ENCODE results near the gene LSM10. TPM values are rescaled to one million over a fixed set of nuclear protein-coding genes. Genes with fewer than 3 reads are reported as not detected.

Gene LSM10
- total and polyA plus RNA-seq, 2 experiments from 2014 or later, result 27.5 to 98.9 TPM

- TF ChIP-seq POLR2AphosphoS5 (IDR thresholded peaks at IDR 0.05; ENCODE audit: low read depth) (no peak), CTCF (conservative IDR thresholded peaks at IDR 0.05; ENCODE audit: low read depth in 2 of 2) (no peak)
These were observed 47.9 kb downstream of the LSM10 start (continued) for GRCh38 chr1:36349839-36350238.

- H3K9me3 Mint-ChIP-seq, result no peaks in the 10 kb centered on the region
- peaks cover 48% of the 10 kb centered on the region for H3K36me3 Mint-ChIP-seq (ENCODE audit: low read depth)
- H2AFZ ChIP-seq, result no peak overlapping the region
- ATAC-seq (no peak), DNase-seq (ENCODE audit: low spot score) (no peak)
- no peaks in the 10 kb centered on the region for H4K20me1 ChIP-seq (replicated peaks; ENCODE audit: insufficient read depth)
- no peak overlapping the region for H3K27ac Mint-ChIP-seq
- no peaks in the 10 kb centered on the region for H3K27me3 ChIP-seq (ENCODE audit: insufficient read depth)
- peaks cover 4% of the 10 kb centered on the region for H3K27me3 Mint-ChIP-seq (ENCODE audit: insufficient read depth, low read depth, poor library complexity)
- H3K4me2 ChIP-seq, result no peak overlapping the region
- H3K4me3 Mint-ChIP-seq, result no peak overlapping the region
- no peak overlapping the region for H3K4me3 ChIP-seq
- no peaks in the 10 kb centered on the region for H3K79me2 ChIP-seq (replicated peaks; ENCODE audit: insufficient read depth)
- H3K27ac ChIP-seq (ENCODE audit: low read depth), result no peak overlapping the region
- H3K9me2 ChIP-seq (ENCODE audit: insufficient read depth), result no peaks in the 10 kb centered on the region
- peaks cover 8% of the 10 kb centered on the region; the same call in 1 of the 2 replicates for H3K36me3 ChIP-seq (ENCODE audit: insufficient read depth)
- peaks cover 13% of the 10 kb centered on the region for H3K4me1 Mint-ChIP-seq
- peaks cover 5% of the 10 kb centered on the region; the same call in 1 of the 2 replicates for H3K4me1 ChIP-seq (ENCODE audit: insufficient read depth)
- no peaks in the 10 kb centered on the region for H3F3A ChIP-seq (replicated peaks; ENCODE audit: low read depth)
- no peak for TF ChIP-seq CTCF (conservative IDR thresholded peaks at IDR 0.05; ENCODE audit: low read depth in 2 of 2)
- TF ChIP-seq ETS1 (IDR thresholded peaks at IDR 0.05), result no peak
- TF ChIP-seq NANOG (IDR thresholded peaks at IDR 0.05; ENCODE audit: borderline replicate concordance), result no peak
- no peak for TF ChIP-seq REST (IDR thresholded peaks at IDR 0.05; ENCODE audit: unreplicated experiment)
- no peak for TF ChIP-seq CREB1 (CRISPR knock-in tag; IDR thresholded peaks at IDR 0.05; ENCODE audit: low read depth)
- TF ChIP-seq EZH2 (IDR thresholded peaks at IDR 0.05; ENCODE audit: low read depth, unreplicated experiment), result no peak
- TF ChIP-seq ZNF462 (CRISPR knock-in tag; IDR thresholded peaks at IDR 0.05), result no peak
- no peak for TF ChIP-seq ZNF331 (CRISPR knock-in tag; IDR thresholded peaks at IDR 0.05; ENCODE audit: low read depth)
- no peak for TF ChIP-seq ZNF114 (CRISPR knock-in tag; IDR thresholded peaks at IDR 0.05)
- TF ChIP-seq POLR2AphosphoS5 (IDR thresholded peaks at IDR 0.05; ENCODE audit: low read depth), result no peak
These were observed 48.5 kb downstream of the LSM10 start for GRCh38 chr1:36349241-36349671.

Measured in GM23338 (cell line).